ENCODE results near the gene LENG8. TPM values are rescaled to one million over a fixed set of nuclear protein-coding genes. Genes with fewer than 3 reads are reported as not detected.

LENG8 gene
- total RNA-seq, 1 experiment from 2014 or later: 238 TPM

DNA sequence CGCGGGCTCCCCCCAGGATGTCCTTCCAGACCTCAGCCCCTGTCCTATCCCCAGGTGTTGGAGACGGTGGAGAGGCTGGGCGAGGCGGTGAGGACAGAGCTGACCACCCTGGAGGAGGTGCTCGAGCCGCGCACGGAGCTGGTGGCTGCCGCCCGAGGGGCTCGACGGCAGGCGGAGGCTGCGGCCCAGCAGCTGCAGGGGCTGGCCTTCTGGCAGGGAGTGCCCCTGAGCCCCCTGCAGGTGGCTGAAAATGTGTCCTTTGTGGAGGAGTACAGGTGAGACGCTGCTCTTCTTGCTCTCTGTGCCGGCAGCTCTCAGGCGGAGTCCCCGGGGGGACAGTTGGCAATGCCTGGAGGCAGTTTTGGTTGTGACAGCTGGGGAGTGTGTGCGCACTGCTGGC lies 26.9 kb upstream of the LENG8 start:
- no peak overlapping the region for H3K4me3 Mint-ChIP-seq (ENCODE audit: unreplicated experiment)
- peaks cover 21% of the 10 kb centered on the region for H3K27me3 Mint-ChIP-seq (ENCODE audit: insufficient read depth, unreplicated experiment)
- no peak for DNase-seq (ENCODE audit: unreplicated experiment)
- no TSS peak for BruUV-seq (replicated peaks)
- no peaks in the 10 kb centered on the region for H3K36me3 Mint-ChIP-seq (ENCODE audit: insufficient read depth, unreplicated experiment)
- ChIA-PET CTCF (interaction anchor here (1.1 kb wide), 1 partner anchor 32 kb away, joined by 3 read pairs; no protein-coding TSS in a partner anchor), POLR2A (no interaction called here)
- intact Hi-C loops (cut with micrococcal nuclease): no loop called here
- H3K4me1 Mint-ChIP-seq (ENCODE audit: insufficient read depth, unreplicated experiment): no peaks in the 10 kb centered on the region
- H3K9me3 Mint-ChIP-seq (ENCODE audit: unreplicated experiment): peaks cover 3% of the 10 kb centered on the region
- no peak overlapping the region for H3K27ac Mint-ChIP-seq (ENCODE audit: low read depth, unreplicated experiment)
- TF ChIP-seq, protein P1, sequence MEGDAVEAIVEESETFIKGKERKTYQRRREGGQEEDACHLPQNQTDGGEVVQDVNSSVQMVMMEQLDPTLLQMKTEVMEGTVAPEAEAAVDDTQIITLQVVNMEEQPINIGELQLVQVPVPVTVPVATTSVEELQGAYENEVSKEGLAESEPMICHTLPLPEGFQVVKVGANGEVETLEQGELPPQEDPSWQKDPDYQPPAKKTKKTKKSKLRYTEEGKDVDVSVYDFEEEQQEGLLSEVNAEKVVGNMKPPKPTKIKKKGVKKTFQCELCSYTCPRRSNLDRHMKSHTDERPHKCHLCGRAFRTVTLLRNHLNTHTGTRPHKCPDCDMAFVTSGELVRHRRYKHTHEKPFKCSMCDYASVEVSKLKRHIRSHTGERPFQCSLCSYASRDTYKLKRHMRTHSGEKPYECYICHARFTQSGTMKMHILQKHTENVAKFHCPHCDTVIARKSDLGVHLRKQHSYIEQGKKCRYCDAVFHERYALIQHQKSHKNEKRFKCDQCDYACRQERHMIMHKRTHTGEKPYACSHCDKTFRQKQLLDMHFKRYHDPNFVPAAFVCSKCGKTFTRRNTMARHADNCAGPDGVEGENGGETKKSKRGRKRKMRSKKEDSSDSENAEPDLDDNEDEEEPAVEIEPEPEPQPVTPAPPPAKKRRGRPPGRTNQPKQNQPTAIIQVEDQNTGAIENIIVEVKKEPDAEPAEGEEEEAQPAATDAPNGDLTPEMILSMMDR (IDR thresholded peaks at IDR 0.05; ENCODE audit: unreplicated experiment): no peak

DNA sequence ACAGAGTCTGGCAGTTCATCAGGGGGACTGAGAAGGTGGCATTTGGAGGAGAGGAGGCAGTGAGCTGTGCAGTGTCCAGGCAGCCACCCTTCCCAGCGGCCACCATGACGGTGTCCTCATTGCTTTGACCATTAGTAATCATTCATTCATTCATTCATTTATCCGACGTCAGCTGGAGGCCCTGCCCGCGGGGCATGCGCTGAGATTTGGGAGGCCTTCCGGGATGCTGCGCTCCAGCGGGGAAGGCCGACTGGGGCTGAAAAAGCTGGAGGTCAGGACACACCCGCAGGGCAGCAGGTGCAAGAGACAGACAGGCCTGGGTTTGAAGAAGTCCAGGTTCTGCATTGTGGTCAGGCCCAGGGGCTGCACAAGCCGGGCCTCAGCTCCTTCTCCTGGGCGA lies 24.8 kb upstream of the LENG8 start:
- BruUV-seq (replicated peaks): no TSS peak
- H3K4me1 Mint-ChIP-seq (ENCODE audit: insufficient read depth, unreplicated experiment): no peaks in the 10 kb centered on the region
- H3K27ac Mint-ChIP-seq (ENCODE audit: low read depth, unreplicated experiment): no peak overlapping the region
- no peak for DNase-seq (ENCODE audit: unreplicated experiment)
- peaks cover 5% of the 10 kb centered on the region for H3K36me3 Mint-ChIP-seq (ENCODE audit: insufficient read depth, unreplicated experiment)
- H3K4me3 Mint-ChIP-seq (ENCODE audit: unreplicated experiment): no peak overlapping the region
- ChIA-PET CTCF (no interaction called here), POLR2A (no interaction called here)
- intact Hi-C loops (cut with micrococcal nuclease): no loop called here
- TF ChIP-seq, protein P1 (IDR thresholded peaks at IDR 0.05; ENCODE audit: unreplicated experiment): no peak
- peaks cover 13% of the 10 kb centered on the region for H3K27me3 Mint-ChIP-seq (ENCODE audit: insufficient read depth, unreplicated experiment)
- no peaks in the 10 kb centered on the region for H3K9me3 Mint-ChIP-seq (ENCODE audit: unreplicated experiment)

DNA sequence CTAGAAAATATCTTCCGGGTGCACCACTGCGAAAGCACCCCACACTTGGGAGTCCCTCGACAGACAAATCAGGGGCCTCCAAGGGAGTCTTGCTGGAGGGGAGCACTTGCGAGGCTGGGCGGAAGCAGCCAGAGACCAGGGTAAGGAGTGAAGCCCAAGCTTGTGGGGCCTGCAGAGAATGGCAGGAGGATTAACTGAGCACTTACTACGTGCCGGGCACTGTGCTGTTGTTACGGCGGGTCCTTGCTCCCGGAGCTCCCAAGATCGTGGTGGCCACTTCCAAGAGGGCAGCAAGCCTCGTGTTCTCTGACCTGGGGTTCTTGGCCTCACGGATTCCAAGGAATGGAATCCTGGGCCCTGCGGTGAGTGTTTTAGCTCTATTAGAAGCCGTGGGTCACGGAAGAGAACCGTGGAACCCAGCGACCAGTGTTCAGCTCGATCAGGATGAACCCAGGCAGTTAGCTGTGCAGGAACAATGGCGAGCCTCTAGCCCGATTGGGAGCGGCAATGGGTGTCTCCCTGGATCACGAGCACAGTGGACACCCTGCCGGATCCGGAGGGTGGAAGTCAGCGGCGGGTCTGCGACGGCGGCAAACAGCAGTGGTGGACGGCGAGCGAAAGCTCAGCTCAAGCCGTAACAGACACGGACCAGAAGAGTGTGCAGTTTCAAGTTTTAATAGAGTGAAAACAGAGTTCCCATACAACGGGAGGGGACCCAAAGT lies 24.2 kb upstream of the LENG8 start:
- H3K4me3 Mint-ChIP-seq (ENCODE audit: unreplicated experiment): no peak overlapping the region
- H3K27ac Mint-ChIP-seq (ENCODE audit: low read depth, unreplicated experiment): no peak overlapping the region
- DNase-seq (ENCODE audit: unreplicated experiment): no peak
- peaks cover 13% of the 10 kb centered on the region for H3K27me3 Mint-ChIP-seq (ENCODE audit: insufficient read depth, unreplicated experiment)
- CTCF ChIA-PET: no interaction called here
- intact Hi-C loops (cut with micrococcal nuclease): no loop called here
- no TSS peak for BruUV-seq (replicated peaks)
- H3K9me3 Mint-ChIP-seq (ENCODE audit: unreplicated experiment): no peaks in the 10 kb centered on the region
- TF ChIP-seq, protein P1 (IDR thresholded peaks at IDR 0.05; ENCODE audit: unreplicated experiment): no peak
- peaks cover 8% of the 10 kb centered on the region for H3K36me3 Mint-ChIP-seq (ENCODE audit: insufficient read depth, unreplicated experiment)
- H3K4me1 Mint-ChIP-seq (ENCODE audit: insufficient read depth, unreplicated experiment): no peaks in the 10 kb centered on the region
- POLR2A ChIA-PET: no interaction called here

DNA sequence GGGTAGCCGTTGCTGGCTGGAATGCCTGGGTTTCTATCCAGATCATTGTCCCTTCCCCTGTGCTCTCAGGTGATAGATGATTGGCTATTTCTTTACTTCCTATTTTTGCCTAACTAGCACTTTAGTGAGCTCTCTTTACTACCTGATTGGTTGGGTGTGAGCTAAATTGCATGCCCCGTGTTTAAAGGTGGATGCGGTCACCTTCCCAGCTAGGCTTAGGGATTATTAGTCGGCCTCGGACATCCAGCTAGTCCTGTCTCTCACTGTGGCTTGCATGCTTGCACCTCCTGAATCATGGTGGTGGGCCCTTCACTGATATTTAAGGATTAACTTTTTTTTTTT lies 23.6 kb upstream of the LENG8 start:
- Mint-ChIP-seq H3K27me3 (ENCODE audit: insufficient read depth, unreplicated experiment) (peaks cover 13% of the 10 kb centered on the region), H3K36me3 (ENCODE audit: insufficient read depth, unreplicated experiment) (peaks cover 8% of the 10 kb centered on the region), H3K27ac (ENCODE audit: low read depth, unreplicated experiment) (no peak overlapping the region), H3K4me3 (ENCODE audit: unreplicated experiment) (no peak overlapping the region), H3K9me3 (ENCODE audit: unreplicated experiment) (no peaks in the 10 kb centered on the region), H3K4me1 (ENCODE audit: insufficient read depth, unreplicated experiment) (no peaks in the 10 kb centered on the region)
- ChIA-PET POLR2A (no interaction called here), CTCF (no interaction called here)
- no TSS peak for BruUV-seq (replicated peaks)
- DNase-seq (ENCODE audit: unreplicated experiment): no peak
- intact Hi-C loops (cut with micrococcal nuclease): no loop called here
- TF ChIP-seq, protein P1 (IDR thresholded peaks at IDR 0.05; ENCODE audit: unreplicated experiment): no peak

Measured in MCF 10A (cell line).